ENCODE measurements around the gene GTF3C2. TPM values are rescaled to one million over a fixed set of nuclear protein-coding genes. Genes with fewer than 3 reads are reported as not detected.
"Not testable (repeated sequence)": the region's sequence is repeated elsewhere in the genome, so short reads cannot be mapped to it uniquely, and the experiment has no call there.

Gene GTF3C2
- polyA plus RNA-seq, 10 donors, result 24.0 to 44.3 (median 32.1) TPM

GRCh38 chr2:27300606-27301005 lies 56.0 kb downstream of the GTF3C2 start:
- DNase-seq, result not testable (repeated sequence)

DNA sequence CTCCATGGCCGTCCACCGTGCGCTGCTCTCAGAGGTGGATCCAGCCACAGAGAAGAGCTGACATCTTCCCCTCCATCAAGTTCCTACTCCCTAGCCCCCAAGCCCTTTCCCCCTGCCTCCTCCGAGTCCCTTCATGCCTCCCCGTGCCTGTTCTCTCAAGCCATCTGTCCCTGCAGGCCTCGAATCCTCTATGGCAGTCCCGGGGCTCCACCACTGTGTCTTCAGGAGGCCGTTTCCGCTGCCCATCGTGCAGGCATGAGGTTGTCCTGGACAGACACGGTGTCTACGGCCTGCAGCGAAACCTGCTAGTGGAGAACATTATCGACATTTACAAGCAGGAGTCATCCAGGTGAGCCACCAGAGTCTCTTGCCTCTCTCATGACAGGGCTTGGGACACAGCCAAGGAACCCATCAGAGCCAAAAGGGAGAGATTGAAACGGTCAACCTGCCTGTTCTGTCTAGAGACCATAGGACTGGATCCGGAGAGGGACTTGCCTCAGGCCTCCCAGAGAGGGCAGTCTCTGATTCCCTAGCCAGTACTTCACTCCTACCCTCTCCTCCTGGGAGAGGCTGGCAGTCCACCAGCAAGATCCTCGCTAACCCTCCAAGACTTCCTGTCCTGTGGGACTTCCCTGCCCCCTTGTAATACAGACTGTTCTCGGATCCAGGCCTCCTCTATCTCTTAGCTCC lies 58.0 kb downstream of the GTF3C2 start:
- no peak for DNase-seq

DNA sequence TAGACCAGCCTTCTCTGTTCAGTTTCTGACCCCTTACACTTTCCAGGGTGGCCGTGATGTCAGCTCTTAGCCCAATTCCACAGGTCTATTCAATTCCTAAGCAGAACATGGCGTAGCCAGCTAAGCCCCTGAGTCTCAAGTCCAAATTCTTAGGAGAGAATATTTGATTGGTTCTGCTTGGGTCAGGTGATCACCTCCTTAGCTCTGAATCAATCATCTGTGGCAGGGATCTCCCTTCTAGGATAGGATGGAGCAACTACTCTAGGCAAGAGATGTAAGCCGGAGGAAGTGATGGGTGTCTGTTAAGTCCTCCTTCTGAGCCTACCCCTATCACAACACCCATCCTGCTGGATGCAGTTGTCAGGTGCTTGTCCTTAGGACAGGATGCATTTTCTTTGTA lies 59.4 kb downstream of the GTF3C2 start:
- DNase-seq, result no peak

DNA sequence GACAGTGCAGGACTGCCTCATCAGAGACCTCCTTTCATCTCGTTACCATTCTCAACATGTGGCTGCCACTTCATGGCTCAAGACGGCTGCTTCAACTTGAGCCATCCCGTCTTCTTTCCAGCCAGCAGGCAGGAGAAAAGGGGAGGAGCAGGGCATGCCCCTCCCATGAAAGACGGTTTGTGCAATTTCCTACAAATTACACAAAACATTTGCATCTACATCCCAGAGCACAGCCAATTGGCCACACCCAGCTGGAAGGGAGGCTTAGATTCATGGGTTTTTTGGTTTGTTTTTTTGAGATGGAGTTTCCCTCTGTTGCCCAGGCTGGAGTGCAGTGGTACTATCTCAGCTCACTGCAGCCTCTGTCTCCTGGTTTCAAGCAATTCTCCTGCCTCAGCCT lies 60.1 kb downstream of the GTF3C2 start:
- no peak for DNase-seq

DNA sequence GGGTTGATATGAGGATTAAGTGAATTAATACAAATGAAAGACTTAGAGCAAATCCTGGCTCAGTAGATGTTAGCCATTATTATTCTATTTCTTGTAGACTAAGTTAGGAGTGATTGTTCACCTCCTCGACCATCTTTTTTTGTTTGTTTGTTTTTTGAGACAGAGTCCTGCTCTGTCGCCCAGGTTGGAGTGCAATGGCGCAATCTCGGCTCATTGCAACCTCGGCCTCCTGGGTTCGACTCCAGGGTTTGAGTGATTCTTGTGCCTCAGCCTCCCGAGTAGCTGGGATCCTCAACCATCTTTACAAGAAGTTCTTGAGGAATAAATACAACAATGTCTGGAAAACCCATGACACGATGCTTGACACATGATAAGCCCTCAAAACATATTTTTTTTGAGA lies 61.6 kb downstream of the GTF3C2 start:
- no peak for DNase-seq

DNA sequence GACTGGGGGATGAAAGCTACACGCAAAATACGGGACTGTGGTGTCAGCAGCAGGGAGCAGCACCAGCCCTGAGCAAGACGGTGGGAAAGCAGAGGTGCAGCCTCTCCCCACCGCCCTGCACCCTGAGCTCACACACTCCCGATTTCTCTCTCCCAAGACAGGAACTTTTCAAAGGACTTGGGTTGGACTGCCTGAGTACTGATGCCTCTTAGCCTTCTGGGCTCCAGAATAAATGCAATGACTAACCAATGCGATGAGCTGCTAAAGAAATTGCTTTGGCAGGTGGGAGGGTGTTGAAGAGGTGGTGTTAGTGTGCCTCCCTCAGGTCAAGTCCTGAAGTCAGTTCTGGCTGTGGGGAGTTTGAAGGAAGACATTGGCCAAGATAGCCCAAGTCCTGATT lies 64.7 kb downstream of the GTF3C2 start:
- no peak for DNase-seq

- DNase-seq, result no peak
These were observed 66.0 kb downstream of the GTF3C2 start for GRCh38 chr2:27290549-27290948.

DNA sequence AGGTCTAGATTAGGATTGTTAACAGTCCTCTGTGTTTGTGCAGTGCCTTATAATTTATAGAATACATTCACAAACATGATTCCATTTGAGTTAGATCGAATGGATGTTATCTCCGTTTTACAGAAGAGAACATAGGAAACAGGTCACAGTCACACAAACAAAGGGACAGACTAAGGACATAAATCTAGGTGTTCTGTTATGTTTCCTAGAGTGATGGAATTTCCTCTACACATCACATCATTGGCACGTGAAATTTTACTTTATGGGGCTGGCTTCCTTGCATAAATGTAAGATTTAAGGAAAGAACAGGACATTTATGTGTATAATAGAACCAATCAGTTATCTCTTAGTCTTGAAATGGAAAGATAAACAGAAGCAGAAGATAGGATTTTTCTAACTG lies 68.0 kb downstream of the GTF3C2 start:
- DNase-seq, result no peak

DNA sequence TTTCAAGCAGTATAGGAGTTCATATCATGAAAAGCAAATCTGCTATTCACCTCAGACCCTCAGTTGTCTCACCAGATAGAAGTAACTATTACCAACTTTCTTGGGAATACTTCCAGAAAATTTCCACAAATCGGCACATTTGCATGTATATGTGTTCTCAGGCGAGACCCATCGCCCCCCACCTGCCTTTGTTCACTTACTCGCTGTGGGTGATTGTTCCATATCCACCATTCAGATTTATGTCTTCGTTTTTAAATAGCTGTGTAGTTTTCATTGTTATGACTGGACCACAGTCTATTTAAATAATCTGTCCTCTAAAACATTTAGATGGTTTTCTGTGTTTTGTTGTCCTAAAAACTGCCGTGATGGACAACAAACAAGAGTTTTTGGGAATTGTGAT lies 71.1 kb downstream of the GTF3C2 start:
- DNase-seq, result no peak

- no peak for DNase-seq
These were observed 71.6 kb downstream of the GTF3C2 start for GRCh38 chr2:27284996-27285395.

DNA sequence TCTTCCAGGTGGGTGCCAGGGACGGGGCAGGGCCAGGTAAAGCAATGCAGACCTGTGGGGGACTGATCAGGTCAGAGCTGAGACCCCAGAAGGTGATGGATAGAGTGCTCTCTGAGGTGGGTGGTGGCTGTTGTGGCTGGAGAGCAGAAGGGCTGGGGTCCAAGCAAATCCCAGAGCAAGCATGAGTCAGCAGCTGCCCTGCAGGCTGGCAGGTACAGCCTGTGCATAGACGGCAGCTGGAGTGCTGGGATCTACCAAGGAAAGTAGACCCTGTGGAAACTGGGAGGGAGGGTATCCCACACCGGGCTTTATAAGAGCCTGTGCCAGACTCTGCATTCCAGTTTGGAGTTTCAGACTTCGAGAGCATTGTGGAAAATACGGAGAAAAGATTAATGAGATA lies 73.7 kb downstream of the GTF3C2 start:
- no peak for DNase-seq

DNA sequence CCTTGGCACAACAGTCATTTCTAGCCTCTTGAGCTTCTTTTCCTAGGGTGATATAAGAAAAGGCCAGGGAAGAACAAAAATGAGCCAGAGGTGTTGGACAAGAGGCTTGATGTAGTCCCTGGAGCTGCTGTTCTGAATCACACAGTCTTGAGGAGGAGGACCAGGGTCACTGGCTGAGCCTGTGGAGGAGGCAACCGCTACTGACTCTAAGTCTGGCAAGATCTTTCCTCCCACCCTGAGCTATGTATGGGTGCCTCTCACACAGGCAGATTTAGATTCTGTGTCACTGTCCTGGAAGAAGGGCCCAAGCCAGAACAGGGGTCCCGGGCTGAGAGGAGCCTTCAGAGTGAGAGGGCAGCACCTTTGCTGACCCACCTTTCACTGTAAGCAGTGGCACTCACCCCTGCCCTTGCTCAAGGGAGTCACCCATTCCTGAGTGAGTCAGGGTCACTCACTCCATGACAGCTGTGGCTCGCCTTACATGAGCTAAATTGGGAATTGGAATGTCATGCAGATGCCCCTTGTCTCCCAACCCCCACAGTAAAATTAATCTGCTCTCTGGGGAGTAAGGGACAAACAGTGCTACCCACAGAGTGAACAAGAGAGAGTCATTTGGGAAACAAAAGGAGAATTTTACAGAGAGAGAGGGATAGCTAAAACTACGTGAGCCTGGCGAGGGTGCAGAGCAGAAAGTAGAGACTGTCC lies 74.6 kb downstream of the GTF3C2 start, which contains the start of gene TRIM54:
Gene TRIM54, plus strand, starts transcription at position 575 of the 705 bp plus-strand sequence. CDS start 303 bp downstream, outside the sequence.
- peak; percentile 30 to 67 (median 40) for DNase-seq

- no peak for DNase-seq
These were observed 75.1 kb downstream of the GTF3C2 start for GRCh38 chr2:27281442-27281841.

GRCh38 chr2:27280826-27281225 lies 75.7 kb downstream of the GTF3C2 start:
- no peak for DNase-seq

DNA sequence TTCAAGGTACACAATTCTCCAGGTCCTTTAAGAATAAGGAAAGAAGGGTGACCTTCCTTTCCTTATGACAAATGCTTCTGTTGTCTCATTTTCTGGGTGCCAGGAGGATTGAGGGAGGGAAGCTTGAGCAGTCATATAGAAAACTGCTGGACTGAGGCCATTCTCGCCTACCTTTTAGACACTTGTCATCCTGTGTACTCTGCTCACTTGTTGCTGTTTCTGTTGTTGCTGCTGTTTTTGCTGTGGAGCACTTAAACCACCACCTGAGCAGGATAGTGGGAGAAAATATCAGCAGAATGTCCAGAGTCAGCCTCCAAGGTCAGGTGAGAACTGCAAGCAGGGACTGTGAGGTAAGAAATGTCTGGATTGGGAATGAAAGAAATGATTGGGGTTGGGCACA lies 78.6 kb downstream of the GTF3C2 start:
- no peak for DNase-seq

Other genes starting within 250 kb of the GTF3C2 start
- 1 to 10 TPM; 1.3 to 5.6 (median 3.2) TPM for gene CGREF1, start 237.6 kb downstream of the GTF3C2 start, polyA plus RNA-seq (ENCODE audit: insufficient read length in 10 of 10)
- gene ABHD1, start 232.9 kb downstream of the GTF3C2 start, polyA plus RNA-seq (ENCODE audit: insufficient read length in 10 of 10), result under 1 TPM; 0.17 to 0.84 (median 0.28) TPM
- gene PREB, start 222.1 kb downstream of the GTF3C2 start, polyA plus RNA-seq (ENCODE audit: insufficient read length in 10 of 10), result 10 to 100 TPM; 29.9 to 40.5 (median 35.4) TPM
- not detected for gene PRR30, start 217.4 kb downstream of the GTF3C2 start, polyA plus RNA-seq (ENCODE audit: insufficient read length in 10 of 10)
- gene TCF23, start 207.8 kb downstream of the GTF3C2 start, polyA plus RNA-seq (ENCODE audit: insufficient read length in 10 of 10), result under 1 TPM; 0.19 to 0.86 (median 0.36) TPM
- 100 to 1,000 TPM in 3 of 10 donors, 10 to 100 TPM in 7; 89.7 to 104 (median 97.5) TPM for gene ATRAID, start 144.7 kb downstream of the GTF3C2 start, polyA plus RNA-seq (ENCODE audit: insufficient read length in 10 of 10)
- gene SLC5A6, start 144.5 kb downstream of the GTF3C2 start, polyA plus RNA-seq (ENCODE audit: insufficient read length in 10 of 10), result 10 to 100 TPM; 13.4 to 25.8 (median 18.6) TPM
- 10 to 100 TPM; 17.6 to 39.5 (median 28.7) TPM for gene CAD, start 139.4 kb downstream of the GTF3C2 start, polyA plus RNA-seq (ENCODE audit: insufficient read length in 10 of 10)
- 1 to 10 TPM in 1 of 10 donors, under 1 TPM in 9; 0.24 to 1.2 (median 0.46) TPM for gene SLC30A3, start 93.7 kb downstream of the GTF3C2 start, polyA plus RNA-seq (ENCODE audit: insufficient read length in 10 of 10)
- gene DNAJC5G, start 81.3 kb downstream of the GTF3C2 start, polyA plus RNA-seq (ENCODE audit: insufficient read length in 10 of 10), result under 1 TPM in 3 of 10 donors, not detected in 7; 0.12 to 0.39 (median 0.26) TPM
- gene TRIM54, start 74.3 kb downstream of the GTF3C2 start, polyA plus RNA-seq (ENCODE audit: insufficient read length in 10 of 10), result 100 to 1,000 TPM in 1 of 10 donors, 10 to 100 TPM in 9; 32.9 to 106 (median 73.2) TPM
- gene UCN, start 48.3 kb downstream of the GTF3C2 start, polyA plus RNA-seq (ENCODE audit: insufficient read length in 10 of 10), result 1 to 10 TPM in 7 of 10 donors, under 1 TPM in 3; 0.44 to 2.1 (median 1.2) TPM
- gene MPV17, start 33.7 kb downstream of the GTF3C2 start, polyA plus RNA-seq (ENCODE audit: insufficient read length in 10 of 10), result 10 to 100 TPM; 39.0 to 68.5 (median 47.1) TPM
- 10 to 100 TPM; 27.4 to 37.7 (median 32.9) TPM for gene EIF2B4, start 13.6 kb upstream of the GTF3C2 start, polyA plus RNA-seq (ENCODE audit: insufficient read length in 10 of 10)
- gene SNX17, start 13.9 kb upstream of the GTF3C2 start, polyA plus RNA-seq (ENCODE audit: insufficient read length in 10 of 10), result 10 to 100 TPM; 61.3 to 88.8 (median 74.0) TPM
- 10 to 100 TPM in 8 of 10 donors, 1 to 10 TPM in 2; 7.7 to 14.4 (median 11.6) TPM for gene ZNF513, start 24.0 kb upstream of the GTF3C2 start, polyA plus RNA-seq (ENCODE audit: insufficient read length in 10 of 10)
- gene PPM1G, start 52.8 kb upstream of the GTF3C2 start, polyA plus RNA-seq (ENCODE audit: insufficient read length in 10 of 10), result 10 to 100 TPM; 49.3 to 64.6 (median 56.7) TPM
- gene NRBP1, start 71.9 kb upstream of the GTF3C2 start, polyA plus RNA-seq (ENCODE audit: insufficient read length in 10 of 10), result 100 to 1,000 TPM; 106 to 133 (median 118) TPM
- gene KRTCAP3, start 85.6 kb upstream of the GTF3C2 start, polyA plus RNA-seq (ENCODE audit: insufficient read length in 10 of 10), result 1 to 10 TPM; 1.3 to 4.5 (median 2.3) TPM
- 10 to 100 TPM; 12.0 to 34.0 (median 18.4) TPM for gene IFT172, start 133.0 kb upstream of the GTF3C2 start, polyA plus RNA-seq (ENCODE audit: insufficient read length in 10 of 10)
- gene FNDC4, start 138.4 kb upstream of the GTF3C2 start, polyA plus RNA-seq (ENCODE audit: insufficient read length in 10 of 10), result 10 to 100 TPM in 2 of 10 donors, 1 to 10 TPM in 8; 6.3 to 13.6 (median 8.1) TPM
- gene GCKR, start 140.1 kb upstream of the GTF3C2 start, polyA plus RNA-seq (ENCODE audit: insufficient read length in 10 of 10), result under 1 TPM in 2 of 10 donors, not detected in 8; 0.05 to 0.29 TPM
- 10 to 100 TPM; 37.1 to 50.7 (median 42.8) TPM for gene ZNF512, start 226.3 kb upstream of the GTF3C2 start, polyA plus RNA-seq (ENCODE audit: insufficient read length in 10 of 10)

Measured in muscle of back (tissue), 11 donors.